HG03439 (cell line): ENCODE results near the gene SLC31A2.
"Not testable (repeated sequence)": the region's sequence is repeated elsewhere in the genome, so short reads cannot be mapped to it uniquely, and the experiment has no call there.

ENCODE experiments used
- ATAC-seq: cut with Tn5 transposase; IDR thresholded peaks from one replicate; pipeline ENCODE4 v1.9.1; 2021; ENCODE audit warnings: mild to moderate bottlenecking, moderate library complexity; ENCODE audit not compliant: unreplicated experiment

The SLC31A2 gene

GRCh38 chr9:113149561-113149960 lies 1.2 kb upstream of the SLC31A2 start:
- ATAC-seq = not testable (repeated sequence)

DNA sequence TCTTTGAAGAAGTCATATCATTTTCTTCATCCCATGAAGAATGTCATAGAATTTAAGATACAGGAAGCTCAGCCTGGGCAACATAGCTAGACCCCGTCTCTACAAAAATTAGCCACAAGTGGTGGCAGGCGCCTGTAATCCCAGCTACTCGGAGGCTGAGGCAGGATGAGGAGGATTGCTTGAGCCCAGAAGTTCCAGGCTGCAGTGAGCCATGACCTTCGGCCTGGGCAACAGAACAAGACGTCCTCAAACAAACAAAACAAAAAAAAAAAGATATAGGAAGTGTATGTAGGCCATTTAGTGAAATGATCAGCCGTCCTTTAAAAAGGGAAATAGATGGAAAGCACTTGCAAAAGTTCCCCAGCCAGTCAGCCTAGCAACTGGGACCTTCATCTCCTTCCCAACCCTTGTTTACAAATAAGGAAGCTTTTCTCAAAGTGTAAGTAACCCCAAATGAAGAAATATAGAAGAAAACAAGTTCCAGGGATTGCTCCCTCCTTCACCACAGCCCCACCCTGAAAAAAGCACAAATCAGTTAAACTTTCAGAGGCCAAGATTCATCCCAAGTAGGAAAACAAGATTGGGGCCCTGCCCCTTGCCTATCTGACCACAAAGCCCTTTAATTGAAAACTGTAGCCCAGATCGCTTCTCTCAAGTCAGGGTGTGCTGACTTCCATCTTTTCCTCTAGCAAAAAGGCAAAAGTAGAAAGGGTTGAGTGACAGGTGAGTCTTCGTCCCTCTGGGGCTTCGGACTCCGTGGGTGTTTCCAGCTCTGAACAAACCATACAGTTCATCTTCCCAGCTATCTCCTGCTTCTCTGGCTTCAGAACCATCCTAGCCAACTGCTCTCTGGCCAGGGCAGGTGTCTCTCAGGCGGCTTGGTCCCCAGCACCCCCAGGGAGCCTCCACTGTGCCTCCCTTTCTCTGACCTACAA lies 1.2 kb downstream of the SLC31A2 start:
- ATAC-seq = no peak

DNA sequence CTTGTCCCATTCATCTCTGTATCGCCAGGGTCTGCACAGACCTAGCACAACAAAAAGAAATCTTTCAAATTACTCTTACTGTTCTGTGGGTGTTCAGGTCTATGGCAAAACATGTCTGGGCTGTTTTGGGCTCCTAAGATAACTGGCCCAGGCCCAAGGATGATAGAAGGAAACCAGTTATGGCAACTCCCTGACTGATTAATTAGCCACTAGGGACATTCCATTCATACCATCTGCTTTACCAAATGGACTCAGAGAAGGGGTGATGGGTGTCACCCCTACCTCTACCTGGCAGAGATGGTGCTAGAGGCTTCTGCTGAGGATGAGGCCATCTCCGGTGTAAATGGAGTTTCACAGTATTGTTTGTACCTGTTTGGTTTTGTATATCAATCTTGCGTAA lies 1.9 kb downstream of the SLC31A2 start:
- ATAC-seq = no peak

DNA sequence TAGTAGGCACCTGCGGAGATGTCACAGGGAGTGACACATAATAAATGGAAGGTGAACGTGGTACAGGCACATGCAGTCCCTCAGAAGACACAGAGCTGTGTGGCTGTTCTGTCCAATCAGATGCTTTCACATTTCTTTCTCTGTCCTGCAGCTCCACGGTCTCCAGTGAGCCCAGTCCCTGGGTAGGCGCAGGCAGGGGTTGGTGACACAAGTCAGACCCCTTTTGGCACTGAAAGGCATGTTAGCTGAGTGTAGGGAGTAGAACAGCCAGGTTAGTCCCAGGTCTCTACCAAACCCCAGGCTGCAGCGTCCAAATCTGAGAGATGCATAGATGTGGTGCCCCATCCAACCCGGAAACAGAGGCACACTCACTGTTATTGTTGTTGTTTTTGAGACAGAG lies 2.8 kb downstream of the SLC31A2 start:
- ATAC-seq = no peak

DNA sequence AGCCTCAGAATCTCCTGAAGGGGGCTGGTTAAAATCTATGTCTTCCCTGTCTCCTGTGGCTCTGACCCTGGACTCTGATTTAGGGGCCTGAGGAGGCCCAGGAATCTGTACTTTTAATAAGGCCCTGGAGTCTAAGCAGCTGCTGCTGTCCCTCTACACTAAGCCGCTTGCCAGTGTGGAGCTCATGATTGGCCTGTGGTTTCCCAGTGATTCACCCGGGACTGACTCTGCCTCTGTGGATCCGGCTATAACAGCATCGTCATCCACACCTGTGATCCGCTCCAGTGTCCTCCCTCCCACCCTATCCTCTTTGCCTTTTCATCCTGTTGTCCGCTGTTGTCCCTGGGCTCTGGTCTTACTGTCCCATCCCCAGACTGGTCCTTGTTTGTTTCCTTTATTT lies 3.7 kb downstream of the SLC31A2 start:
- no peak for ATAC-seq

DNA sequence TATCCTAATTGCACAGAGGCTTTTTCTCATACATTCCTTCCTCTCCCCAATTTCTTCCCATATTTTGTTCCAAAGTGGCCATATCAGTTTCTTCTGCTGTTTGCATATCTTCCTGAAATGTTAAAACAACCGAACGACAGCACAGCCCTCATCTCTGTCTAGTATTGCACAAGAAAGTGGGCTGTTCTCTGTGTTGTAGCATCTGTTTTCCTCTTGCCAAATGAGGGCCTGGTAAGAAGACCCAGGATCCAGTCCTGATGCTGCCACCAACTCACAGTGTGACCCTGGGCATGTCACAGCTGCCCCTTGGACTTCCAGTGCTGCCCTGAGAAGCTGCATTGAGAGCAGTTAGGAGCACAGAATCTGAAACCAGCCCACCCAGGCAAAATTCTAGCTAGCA lies 4.1 kb downstream of the SLC31A2 start:
- ATAC-seq = no peak

DNA sequence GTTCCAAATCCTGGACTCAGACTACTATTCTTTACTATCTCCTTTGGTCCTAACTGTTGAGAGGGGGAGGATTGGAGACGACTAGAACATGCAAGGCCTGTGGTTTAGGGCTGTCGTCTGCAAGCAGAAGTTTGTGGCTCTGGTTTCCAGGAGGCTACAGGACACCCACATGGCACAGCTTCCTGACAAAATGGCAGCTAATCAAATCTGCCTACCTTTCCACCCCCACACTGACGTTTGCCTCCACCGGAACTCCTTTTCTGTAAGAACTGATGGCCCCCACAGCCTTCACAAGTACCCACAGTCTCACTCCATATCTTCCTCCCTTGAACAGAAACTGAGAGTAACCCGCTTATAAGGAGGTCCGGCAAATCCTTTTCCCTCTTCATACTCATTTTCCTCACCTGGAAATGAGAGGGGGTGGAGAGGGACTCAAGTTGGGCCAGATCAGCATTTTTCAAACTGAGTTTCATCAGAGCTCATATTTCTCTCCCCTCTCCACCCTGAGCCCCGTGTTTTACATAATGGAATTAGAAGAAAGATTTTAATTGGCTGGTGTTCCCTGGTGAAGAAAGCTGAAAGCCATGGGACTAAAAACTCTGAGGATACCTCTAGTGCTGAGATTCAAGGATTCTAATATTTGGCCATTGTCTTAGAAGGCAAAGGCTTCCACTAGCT lies 5.2 kb downstream of the SLC31A2 start:
- ATAC-seq = no peak

GRCh38 chr9:113156880-113157279 lies 6.1 kb downstream of the SLC31A2 start:
- ATAC-seq = no peak

GRCh38 chr9:113158446-113158845 lies 7.6 kb downstream of the SLC31A2 start:
- ATAC-seq = no peak

GRCh38 chr9:113160571-113160970 lies 9.8 kb downstream of the SLC31A2 start:
- no peak for ATAC-seq

- ATAC-seq = no peak
Observed at GRCh38 chr9:113163001-113163400, 12.2 kb downstream of the SLC31A2 start.

DNA sequence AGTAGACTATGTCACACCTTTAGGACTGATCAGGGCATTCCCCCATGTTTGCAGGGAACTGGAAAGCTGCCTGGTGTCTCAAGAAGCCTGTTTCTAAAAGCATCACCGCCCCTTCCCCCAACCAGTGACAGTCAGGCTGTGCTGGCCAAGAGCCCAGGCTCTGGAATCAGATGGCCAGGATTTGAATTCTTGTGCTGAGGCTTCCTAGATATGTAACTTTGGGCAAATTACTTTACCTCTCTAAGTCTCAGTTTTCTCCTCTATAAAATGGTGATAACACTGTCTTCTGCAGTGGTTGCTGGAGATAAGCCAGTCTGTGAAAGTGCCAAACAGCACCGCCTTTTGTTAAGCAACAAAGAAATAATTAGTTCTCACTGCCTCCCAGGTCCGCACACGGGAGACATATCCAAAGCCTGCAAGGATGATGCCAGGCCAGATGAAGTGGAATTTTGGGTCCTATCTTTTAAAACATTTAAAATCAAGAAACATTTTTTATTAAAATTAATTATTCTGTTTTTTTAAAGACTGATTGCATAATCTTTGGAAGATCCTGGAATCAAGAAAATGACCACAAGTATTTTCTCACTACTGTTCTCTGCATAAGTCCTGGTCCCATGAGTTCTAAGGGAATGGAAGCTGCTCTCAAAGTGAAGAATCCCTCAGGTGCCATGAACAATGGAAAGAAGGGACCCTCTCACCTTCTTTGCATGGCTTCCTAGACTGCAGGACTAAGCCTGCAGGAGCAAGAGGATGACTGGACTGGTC lies 13.9 kb downstream of the SLC31A2 start:
- no peak for ATAC-seq

DNA sequence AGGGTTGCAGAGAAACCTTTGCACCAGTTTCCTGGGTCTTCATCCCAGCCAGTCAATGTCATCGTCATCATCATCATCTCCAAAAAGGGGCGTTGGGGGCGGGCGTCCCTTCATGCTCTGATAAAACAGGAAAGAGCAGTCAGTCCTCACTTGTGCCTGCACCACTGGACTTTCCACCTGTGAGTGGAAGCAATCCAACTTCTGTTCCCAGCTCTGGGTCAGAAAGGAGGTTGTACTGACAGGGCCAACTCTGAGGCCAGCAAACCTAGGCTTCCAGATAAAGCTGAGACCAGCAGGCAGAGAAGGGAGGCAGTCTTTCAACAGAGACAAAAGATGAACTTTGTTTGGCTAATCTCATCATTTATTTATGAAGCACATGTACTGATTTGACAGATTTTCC lies 15.2 kb downstream of the SLC31A2 start:
- ATAC-seq = no peak

GRCh38 chr9:113168809-113169208 lies 18.0 kb downstream of the SLC31A2 start:
- no peak for ATAC-seq

- ATAC-seq = no peak
Observed at GRCh38 chr9:113173341-113173740, 22.5 kb downstream of the SLC31A2 start.

- no peak for ATAC-seq
Observed at GRCh38 chr9:113176803-113177202, 26.0 kb downstream of the SLC31A2 start.

DNA sequence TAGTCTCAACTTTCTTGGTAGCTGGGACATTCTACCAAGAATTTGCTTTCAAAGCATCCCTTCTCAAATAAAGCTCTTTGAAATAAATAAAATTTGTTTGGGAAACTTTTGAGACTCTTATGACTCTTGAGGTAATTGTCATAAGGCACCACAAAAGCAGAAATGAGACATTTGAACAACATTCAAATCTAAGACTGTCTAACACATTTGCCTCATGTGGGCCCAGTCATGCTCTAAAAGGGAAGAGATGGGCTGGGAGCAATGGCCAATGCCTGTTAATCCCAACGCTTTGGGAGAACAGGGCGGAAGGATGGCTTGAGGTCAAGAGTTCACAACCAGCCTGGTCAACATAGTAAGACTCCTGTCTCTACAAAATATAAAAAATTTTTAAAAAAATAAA lies 26.4 kb downstream of the SLC31A2 start:
- no peak for ATAC-seq

- ATAC-seq = no peak
Observed at GRCh38 chr9:113178087-113178486, 27.3 kb downstream of the SLC31A2 start.

DNA sequence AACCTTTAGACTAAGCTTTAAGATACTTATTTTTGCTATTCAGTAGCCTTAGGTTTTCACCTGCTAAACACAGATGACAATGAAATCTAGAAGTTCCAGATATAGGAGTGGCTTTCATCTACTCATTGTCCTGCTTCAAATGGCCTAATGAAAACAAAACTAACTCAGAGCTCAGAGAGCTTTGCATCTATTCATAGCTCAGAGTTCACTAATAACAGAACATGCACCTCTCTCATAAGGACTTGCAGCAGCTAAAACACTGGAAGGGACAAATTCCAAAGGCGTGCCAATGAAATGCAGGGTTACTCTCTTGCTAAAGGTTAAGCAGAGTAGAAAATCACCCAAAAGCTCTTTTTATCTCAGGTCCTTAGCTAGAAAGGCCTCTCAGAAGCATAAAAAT lies 29.0 kb downstream of the SLC31A2 start:
- no peak for ATAC-seq

GRCh38 chr9:113181165-113181564 lies 30.4 kb downstream of the SLC31A2 start:
- ATAC-seq = no peak

GRCh38 chr9:113183956-113184488 lies 33.2 kb downstream of the SLC31A2 start:
- no peak for ATAC-seq
